Cardiac septum (tissue), 1 donor: ENCODE data around the gene RFX8. TPM values are rescaled to one million over a fixed set of nuclear protein-coding genes. Genes with fewer than 3 reads are reported as not detected.
"Not testable (repeated sequence)": the region's sequence is repeated elsewhere in the genome, so short reads cannot be mapped to it uniquely, and the experiment has no call there.

Source experiments
- DNase-seq: peaks from one replicate; pipeline ENCODE4 v3.0.0-alpha.2; 2020; ENCODE audit warnings: low spot score
- intact Hi-C: fragments of 100-400 bp; cut with DNase I; formaldehyde crosslinking; loops from one replicate; pipeline ENCODE4 v1.14.0; 2022
- total RNA-seq: library from RNA; stranded (reverse); fragmentation: NEBNext Ultra II Directional; extraction: Animal tissue kit (Norgen Biotek cat#: 25700); gene quantifications from one replicate; pipeline ENCODE4 v1.2.1, GENCODE V29; 2021
- donor health status: DM: no; HTN: no; CAD: no.

RFX8 gene
- total RNA-seq, 1 donor from 2014 or later, result not detected

GRCh38 chr2:101454408-101454807 lies 20.5 kb downstream of the RFX8 start:
- intact Hi-C loops, DNase-seq: not testable (repeated sequence)

DNA sequence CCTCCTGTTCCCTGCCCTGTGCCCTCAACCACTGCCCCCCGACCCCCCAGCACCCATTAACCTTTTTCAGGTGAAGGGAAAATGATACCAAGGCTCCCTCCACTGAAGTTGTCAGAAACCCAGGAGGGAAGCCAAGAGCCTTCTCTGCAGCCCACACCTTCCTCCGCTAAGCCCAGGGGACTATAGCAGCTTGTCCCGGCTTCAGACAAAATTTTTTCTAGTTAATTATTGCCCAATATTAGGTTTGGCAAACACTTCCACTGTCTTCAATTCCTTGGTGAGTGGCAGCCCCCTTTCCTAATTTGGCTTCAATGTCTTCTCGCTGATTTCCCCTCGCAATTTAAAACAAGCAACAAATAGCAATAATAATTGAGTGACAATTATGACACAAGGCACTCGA lies 23.9 kb downstream of the RFX8 start:
- no peak for DNase-seq
- intact Hi-C loops, result no loop called here

DNA sequence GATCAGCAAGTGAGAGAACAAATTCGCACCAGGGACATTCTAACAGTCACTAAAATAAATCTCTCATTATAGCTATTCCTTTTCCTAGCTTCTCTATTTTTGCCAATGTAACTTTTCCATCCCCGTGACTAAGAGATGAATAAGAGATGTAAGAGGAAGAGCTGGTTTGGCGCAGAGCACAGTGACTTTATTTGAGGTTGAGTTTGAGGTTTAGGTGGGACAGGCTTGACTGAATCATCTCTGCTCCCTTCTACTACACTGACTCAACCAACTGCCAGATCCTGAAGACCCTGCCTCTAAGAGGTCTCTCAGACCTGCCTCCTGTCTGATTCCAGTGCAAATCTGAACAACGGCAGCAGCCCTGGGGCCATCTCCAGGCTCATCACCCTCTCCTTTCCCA lies 28.0 kb downstream of the RFX8 start:
- intact Hi-C loops, result no loop called here

DNA sequence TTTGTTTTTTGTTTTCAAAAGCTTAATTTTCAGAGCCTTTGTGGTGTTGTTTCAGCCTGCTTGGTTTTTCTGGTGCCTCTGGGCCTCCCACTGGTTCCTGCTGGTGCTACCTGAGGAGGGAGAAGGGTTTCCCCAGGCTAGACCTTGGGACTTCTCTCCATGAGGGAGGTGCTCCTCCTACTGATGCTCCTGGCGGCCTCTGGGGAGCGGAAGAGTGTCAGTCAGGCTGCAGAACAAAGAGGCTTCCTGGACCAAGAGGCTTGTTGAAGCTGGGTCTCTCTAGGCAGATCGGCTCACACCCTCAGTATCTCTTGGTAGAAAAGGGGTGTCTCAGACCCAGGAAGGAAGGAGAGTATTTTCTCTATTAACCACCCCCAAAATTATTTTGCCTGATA lies 32.2 kb downstream of the RFX8 start:
- DNase-seq, result no peak
- intact Hi-C loops, result no loop called here

More for the DNA sequence above, 28.0 kb downstream of the RFX8 start:
- no peak for DNase-seq

GRCh38 chr2:101442042-101442666 lies 32.8 kb downstream of the RFX8 start:
- no peak for DNase-seq
- intact Hi-C loops, result no loop called here

- DNase-seq, result no peak
- intact Hi-C loops, result no loop called here
These were observed 34.7 kb downstream of the RFX8 start for GRCh38 chr2:101440127-101440738.

DNA sequence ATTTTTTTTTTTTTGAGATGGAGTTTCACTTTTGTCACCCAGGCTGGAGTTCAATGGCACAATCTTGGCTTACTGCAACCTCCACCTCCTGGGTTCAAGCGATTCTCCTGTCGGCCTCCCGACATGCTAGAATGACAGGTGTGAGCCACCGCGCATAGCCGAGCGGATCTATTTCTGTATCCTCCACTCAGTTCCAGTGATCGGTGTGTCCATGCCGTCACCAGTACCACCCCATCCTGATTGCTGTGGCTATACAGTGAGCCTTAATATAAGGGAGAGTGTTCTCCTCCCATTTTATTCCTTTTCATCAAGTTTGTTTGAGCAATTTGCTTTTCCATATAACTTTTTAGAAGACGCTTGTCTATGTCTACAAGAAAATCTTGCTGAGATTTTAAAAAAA lies 35.2 kb downstream of the RFX8 start:
- DNase-seq, result no peak
- intact Hi-C loops, result loop anchor here (10.0 kb wide), 1 partner anchor 255 kb away; the partner anchor contains the start of gene MAP4K4

DNA sequence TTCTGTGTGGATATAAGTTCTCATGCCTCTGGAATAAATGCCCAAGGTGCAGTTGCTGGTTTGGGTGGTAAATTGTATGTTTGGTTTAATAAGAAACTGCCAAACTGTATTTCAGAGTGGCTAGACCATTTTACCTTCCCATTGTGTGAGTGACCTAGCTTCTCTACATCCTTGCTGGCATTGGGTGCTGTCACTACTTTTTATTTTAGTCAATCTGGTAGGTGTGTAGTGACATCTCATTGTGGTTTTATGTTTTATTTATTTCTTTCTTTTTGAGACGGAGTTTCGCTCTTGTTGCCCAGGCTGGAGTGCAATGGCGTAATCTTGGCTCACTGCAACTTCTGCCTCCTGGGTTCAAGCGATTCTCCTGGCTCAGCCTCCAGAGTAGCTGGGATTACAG lies 36.4 kb downstream of the RFX8 start:
- intact Hi-C loops, result loop anchor here (10.0 kb wide), 1 partner anchor 256 kb away; the partner anchor contains the start of gene MAP4K4
- DNase-seq, result not testable (repeated sequence)

GRCh38 chr2:101435001-101435862 lies 39.7 kb downstream of the RFX8 start:
- intact Hi-C loops, result loop anchor here (10.0 kb wide), 1 partner anchor 260 kb away; the partner anchor contains the start of gene MAP4K4
- no peak for DNase-seq

DNA sequence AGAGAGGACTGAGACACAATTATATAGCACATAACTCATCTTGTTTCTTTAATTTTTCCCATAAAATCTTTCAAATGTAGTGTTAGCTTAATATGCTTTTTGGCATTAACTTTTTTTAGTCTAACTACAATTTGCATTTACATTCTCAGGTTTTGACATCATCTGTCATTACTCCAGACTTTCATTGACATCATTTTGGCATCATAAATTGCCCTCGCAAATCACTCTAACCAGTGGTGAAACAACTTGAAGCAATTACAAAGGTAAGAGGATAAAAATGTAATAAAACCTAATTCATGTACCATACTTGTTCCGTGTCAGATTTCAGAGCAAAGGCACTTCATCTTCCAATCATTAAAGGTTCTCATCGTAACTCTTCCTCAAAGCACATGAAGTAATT lies 41.4 kb downstream of the RFX8 start:
- DNase-seq, result no peak
- intact Hi-C loops, result loop anchor here (10.0 kb wide), 1 partner anchor 261 kb away; the partner anchor contains the start of gene MAP4K4

- intact Hi-C loops, result loop anchor here (10.0 kb wide), 1 partner anchor 262 kb away; the partner anchor contains the start of gene MAP4K4
- DNase-seq, result no peak
These were observed 42.3 kb downstream of the RFX8 start for GRCh38 chr2:101432411-101433181.

- DNase-seq, result no peak
- intact Hi-C loops, result loop anchor here (10.0 kb wide), 1 partner anchor 263 kb away; the partner anchor contains the start of gene MAP4K4
These were observed 43.4 kb downstream of the RFX8 start for GRCh38 chr2:101431486-101431885.

GRCh38 chr2:101430156-101430555 lies 44.8 kb downstream of the RFX8 start:
- DNase-seq, result no peak
- intact Hi-C loops, result loop anchor here (10.0 kb wide), 1 partner anchor 265 kb away; the partner anchor contains the start of gene MAP4K4

- no peak for DNase-seq
- intact Hi-C loops, result no loop called here
These were observed 45.5 kb downstream of the RFX8 start for GRCh38 chr2:101429453-101429852.

- DNase-seq, result no peak
- intact Hi-C loops, result no loop called here
These were observed 46.3 kb downstream of the RFX8 start for GRCh38 chr2:101428422-101429176.

DNA sequence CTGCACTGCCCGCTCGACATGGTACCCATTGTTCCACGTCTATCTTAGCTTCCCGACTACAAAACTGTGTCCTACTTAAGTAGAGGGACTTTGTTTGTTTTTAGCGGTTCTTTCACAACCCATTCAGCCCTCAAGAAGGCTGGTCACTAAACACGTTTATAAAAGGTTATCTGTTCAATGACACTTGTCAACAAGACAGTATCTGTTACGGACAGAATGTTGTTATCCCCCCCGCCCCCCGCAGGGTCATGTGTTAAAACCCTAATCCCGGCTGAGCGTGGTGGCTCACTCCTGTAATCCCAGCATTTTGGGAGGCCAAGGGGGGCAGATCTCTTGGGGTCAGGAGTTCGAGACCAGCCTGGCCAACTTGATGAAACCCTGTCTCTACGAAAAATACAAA lies 47.2 kb downstream of the RFX8 start:
- intact Hi-C loops, result no loop called here
- no peak for DNase-seq

GRCh38 chr2:101427240-101427639 lies 47.7 kb downstream of the RFX8 start:
- intact Hi-C loops, result no loop called here
- DNase-seq, result no peak

DNA sequence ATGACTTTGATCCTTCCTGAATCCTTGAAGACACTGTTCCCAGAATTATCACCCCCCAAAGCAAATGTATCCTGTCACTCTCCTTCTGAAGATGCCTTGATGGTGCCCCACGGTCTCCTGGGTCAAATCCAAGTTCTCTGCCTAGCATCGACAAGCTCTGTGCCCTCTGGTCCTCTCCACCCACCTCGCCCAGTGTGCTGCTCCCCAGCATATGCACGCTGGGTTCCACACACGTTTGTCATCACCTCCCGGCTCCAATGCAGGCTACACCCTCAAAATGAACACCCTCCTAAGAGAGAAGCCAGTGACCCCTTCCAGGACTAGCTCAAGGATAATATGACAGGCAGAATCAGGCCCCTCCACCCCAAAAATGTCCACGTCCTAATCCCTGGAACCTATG lies 48.1 kb downstream of the RFX8 start:
- DNase-seq, result no peak
- intact Hi-C loops, result no loop called here

GRCh38 chr2:101420623-101421022 lies 54.3 kb downstream of the RFX8 start:
- intact Hi-C loops, result no loop called here
- DNase-seq, result no peak
